Endothelial cell of umbilical vein (primary cell): ENCODE data around the gene EFTUD2. TPM values are rescaled to one million over a fixed set of nuclear protein-coding genes. Genes with fewer than 3 reads are reported as not detected.
A peak's percentile ranks its signal among the peaks of the same experiment; 100 is the strongest.

Experiments used
- BruUV-seq: library from RNA; stranded (reverse); fragments of 400-500 nt; replicated peaks from 2 replicates; lab custom pipeline; 2021; lab: Mats Ljungman, UMichigan
- CTCF ChIA-PET: fragments of 300-600, 350-600 bp; sonication (Branson Sonifier 250); formaldehyde crosslinking; loops from one replicate; lab custom pipeline; 2021; ENCODE audit warnings: antibody characterized with exemption, inconsistent platforms; lab: Charles Lee
- POLR2A ChIA-PET: fragments of 300-600, 350-600 bp; sonication (Branson Sonifier 250); formaldehyde crosslinking; loops from one replicate; lab custom pipeline; 2021; ENCODE audit warnings: antibody characterized with exemption, inconsistent platforms; lab: Charles Lee
- DNase-seq: peaks from one replicate; pipeline ENCODE4 v3.0.0-alpha.2; 2011; ENCODE audit warnings: low read depth, low spot score
- FAIRE-seq: peaks from 2 replicates; lab custom pipeline; 2011; peaks lifted over from hg19 to GRCh38; lab: Jason Lieb, UNC
- H2AFZ ChIP-seq: 2 replicates; pipeline ENCODE4 v1.6.0; 2012; ENCODE audit warnings: low read depth, low read length, control low read depth, inconsistent platforms
- H3K27ac ChIP-seq: 2 replicates; pipeline ENCODE4 v1.5.1; 2011; ENCODE audit warnings: low read depth, mild to moderate bottlenecking, control low read depth, low read length, moderate library complexity; ENCODE audit not compliant: insufficient read depth
- H3K27me3 ChIP-seq, 2 experiments: 2 replicates each; pipeline versions ENCODE4 v1.6.0 to v1.6.1; 2011; ENCODE audit warnings: low read length in 2 of 2, mixed read lengths in 1 of 2; ENCODE audit not compliant: control insufficient read depth in 2 of 2, insufficient read depth in 2 of 2
- H3K36me3 ChIP-seq, 2 experiments: 2 replicates in 1 of 2; 3 replicates in 1 of 2; pipeline ENCODE4 v1.5.1; 2011; ENCODE audit warnings: low read length in 2 of 2, mild to moderate bottlenecking in 1 of 2, moderate library complexity in 1 of 2; ENCODE audit not compliant: control insufficient read depth in 2 of 2, insufficient read depth in 2 of 2; ENCODE audit errors: extremely low read depth in 1 of 2
- H3K4me1 ChIP-seq: 3 replicates; pipeline ENCODE4 v1.5.1; 2011; ENCODE audit warnings: mild to moderate bottlenecking, low read length; ENCODE audit not compliant: control insufficient read depth, insufficient read depth; ENCODE audit errors: extremely low read depth
- H3K4me2 ChIP-seq: 2 replicates; pipeline ENCODE4 v1.6.1; 2011; ENCODE audit warnings: low read length, control low read depth, mixed read lengths; ENCODE audit not compliant: insufficient read depth
- H3K4me3 ChIP-seq, 3 experiments: fragments of 200-600 bp in 1 of 3; sonication (generic), shearing (Covaris generic) in 1 of 3; replicated peaks in 1 of 3; 2 replicates each; pipeline ENCODE4 v1.5.1; 2011 to 2016; ENCODE audit warnings: control low read depth in 3 of 3, low read length in 3 of 3, mild to moderate bottlenecking in 2 of 3, inconsistent platforms in 1 of 3, low read depth in 1 of 3, moderate library complexity in 1 of 3; ENCODE audit not compliant: insufficient read depth in 1 of 3
- H3K79me2 ChIP-seq: 2 replicates; pipeline ENCODE4 v1.6.0; 2012; ENCODE audit warnings: low read length, inconsistent platforms; ENCODE audit not compliant: control insufficient read depth, insufficient read depth
- H3K9ac ChIP-seq: replicated peaks from 2 replicates; pipeline ENCODE3; 2011; ENCODE audit warnings: low read length, control low read depth; ENCODE audit not compliant: insufficient read depth; ENCODE audit errors: extremely low read depth
- H3K9me1 ChIP-seq: replicated peaks from 3 replicates; pipeline ENCODE4 v1.6.0; 2011; ENCODE audit warnings: mild to moderate bottlenecking, low read length; ENCODE audit not compliant: control insufficient read depth, insufficient read depth; ENCODE audit errors: extremely low read depth
- H3K9me3 ChIP-seq: replicated peaks from 2 replicates; pipeline ENCODE4 v1.5.1; 2012; ENCODE audit warnings: low read length, inconsistent platforms; ENCODE audit not compliant: control insufficient read depth, insufficient read depth
- H4K20me1 ChIP-seq: replicated peaks from 2 replicates; pipeline ENCODE3; 2011; ENCODE audit warnings: mild to moderate bottlenecking, low read length; ENCODE audit not compliant: control insufficient read depth, insufficient read depth; ENCODE audit errors: extremely low read depth
- CTCF ChIP-seq, 2 donors: IDR thresholded peaks; 1 replicate in 1 of 2; 2 replicates in 1 of 2; pipeline ENCODE4 v1.5.1; 2011; ENCODE audit warnings: low read length in 2 of 2, mild to moderate bottlenecking in 2 of 2, moderate library complexity in 2 of 2, control low read depth in 1 of 2, inconsistent platforms in 1 of 2, low read depth in 1 of 2; ENCODE audit not compliant: insufficient read depth in 1 of 2; ENCODE audit errors: extremely low read depth in 1 of 2
- FOS ChIP-seq: IDR thresholded peaks from 2 replicates; pipeline ENCODE4 v1.6.1; 2011; ENCODE audit warnings: mild to moderate bottlenecking, low read length, moderate library complexity, borderline replicate concordance; ENCODE audit not compliant: insufficient read depth
- GATA2 ChIP-seq: IDR thresholded peaks from 2 replicates; pipeline ENCODE4 v1.7.0; 2011; ENCODE audit warnings: low read depth, mild to moderate bottlenecking, moderate library complexity, mixed read lengths, low read length; ENCODE audit not compliant: insufficient read length, insufficient read depth
- MAX ChIP-seq: IDR thresholded peaks from 2 replicates; pipeline ENCODE4 v1.6.1; 2011; ENCODE audit not compliant: insufficient read depth, insufficient read length
- MYC ChIP-seq: IDR thresholded peaks from one replicate; pipeline ENCODE4 v1.6.1; 2011; ENCODE audit warnings: mild to moderate bottlenecking, low read depth, low read length
- POLR2AphosphoS5 ChIP-seq: IDR thresholded peaks from 2 replicates; pipeline ENCODE4 v1.6.1; 2012; ENCODE audit warnings: low read depth, mild to moderate bottlenecking, control low read depth, low read length, moderate library complexity; ENCODE audit not compliant: insufficient read depth
- dilution Hi-C: fragments of 300-500 bp; cut with MboI; formaldehyde crosslinking; loops from one replicate; pipeline ENCODE4 v1.15.0; 2019; ENCODE audit warnings: low sequenced_read_pairs; ENCODE audit not compliant: extremely low pct_ligation_motif_present
- intact Hi-C: fragments of 100-400 bp; cut with micrococcal nuclease; formaldehyde crosslinking; loops from one replicate; pipeline ENCODE4 v1.10.0; 2022
- polyA plus RNA-seq, 4 experiments: library from polyadenylated mRNA; depleted of rRNA in 3 of 4; stranded (reverse) in 3 of 4; unstranded in 1 of 4; fragments of >200 nt; gene quantifications; 2 replicates each; pipeline versions ENCODE4 v1.2.1 to v1.2.3, GENCODE V29; 2011 to 2012; ENCODE audit warnings: missing spikeins in 1 of 4
- total RNA-seq: library from RNA; stranded (reverse); gene quantifications from 2 replicates; pipeline ENCODE4 v1.2.3, GENCODE V29; 2021

The EFTUD2 gene
- total and polyA plus RNA-seq, 2 donors (not counting 3 experiments of a cell fraction or from before 2014, with no cell fraction given) = 125 to 170 TPM

- CTCF ChIA-PET = interaction anchor here (1.2 to 2.0 kb wide), 4 partner anchors 13 to 206 kb away, joined by 4 to 23 read pairs (median 5); no protein-coding TSS in a partner anchor
- H3K4me3 ChIP-seq = no peak overlapping the region
- POLR2A ChIA-PET = no interaction called here
- no peaks in the 10 kb centered on the region for H3K9me3 ChIP-seq
- no peak overlapping the region for H3K27ac ChIP-seq
- FAIRE-seq = peak; percentile 26
- H3K9me1 ChIP-seq = no peaks in the 10 kb centered on the region
- H2AFZ ChIP-seq = no peak overlapping the region
- no peak for TF ChIP-seq POLR2AphosphoS5
- no peak for TF ChIP-seq GATA2
- no peak for TF ChIP-seq MAX
- no peak for TF ChIP-seq MYC
- TF ChIP-seq FOS = no peak
- TF ChIP-seq CTCF (IDR thresholded peaks at IDR 0.05; ENCODE audit: extremely low read depth in 1 of 2, insufficient read depth in 1 of 2, low read depth in 1 of 2, low read length in 2 of 2) = peak in 1 of 2 donors; percentile 2
- no peaks in the 10 kb centered on the region for H4K20me1 ChIP-seq
- H3K4me2 ChIP-seq = no peak overlapping the region
- no TSS peak for BruUV-seq
- no peaks in the 10 kb centered on the region for H3K36me3 ChIP-seq
- no peaks in the 10 kb centered on the region for H3K27me3 ChIP-seq
- dilution Hi-C loops = no loop called here
- DNase-seq = peak; percentile 23
- intact Hi-C loops = no loop called here
- no peaks in the 10 kb centered on the region for H3K4me1 ChIP-seq
- H3K9ac ChIP-seq = no peak overlapping the region
- no peaks in the 10 kb centered on the region for H3K79me2 ChIP-seq
Observed at GRCh38 chr17:44844390-44844830, 54.8 kb downstream of the EFTUD2 start.
